ENCODE results near the gene PGAP1. TPM values are rescaled to one million over a fixed set of nuclear protein-coding genes. Genes with fewer than 3 reads are reported as not detected.

Gene PGAP1
- total and polyA plus RNA-seq, 2 of the 8 experiments (the other 6 are each of a cell fraction or from before 2014, with no cell fraction given): 8.3 to 24.1 TPM

DNA sequence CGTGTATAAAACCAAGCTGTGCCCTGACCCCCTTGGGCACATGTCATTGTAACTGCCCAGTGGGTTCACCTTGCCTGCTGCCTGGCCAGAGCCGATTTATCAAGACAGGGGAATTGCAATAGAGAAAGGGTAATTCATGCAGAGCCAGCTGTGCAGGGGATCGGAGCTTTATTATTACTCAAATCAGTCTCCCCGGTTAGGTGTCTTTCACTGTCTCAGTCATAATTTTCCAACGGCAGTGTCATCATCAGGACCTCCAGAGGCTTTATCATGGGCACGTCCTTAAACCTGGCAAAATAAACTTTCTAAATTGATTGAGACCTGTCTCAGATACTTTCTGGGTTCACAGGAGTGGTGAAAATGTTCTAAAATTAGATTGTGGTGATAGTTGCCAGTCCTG is 29.6 kb upstream of the PGAP1 start:
- no peak overlapping the region for H3K4ac ChIP-seq (replicated peaks; ENCODE audit: insufficient read length, low read depth, low read length)
- no peak overlapping the region for H4K5ac ChIP-seq (ENCODE audit: insufficient read length, low read depth, low read length)
- H3K27ac ChIP-seq (ENCODE audit: low read depth, low read length): no peak overlapping the region
- no peaks in the 10 kb centered on the region for H3K79me1 ChIP-seq (ENCODE audit: low read depth, low read length)
- ChIA-PET CTCF (ENCODE audit: partially characterized antibody) (interaction anchor here (0.7 to 1.9 kb wide), 3 partner anchors 14 to 56 kb away, joined by 3 to 6 read pairs (median 3); no protein-coding TSS in a partner anchor), POLR2A (ENCODE audit: partially characterized antibody) (no interaction called here)
- H2BK12ac ChIP-seq (ENCODE audit: low read depth, low read length): no peak overlapping the region
- no peak overlapping the region for H2AK5ac ChIP-seq (ENCODE audit: low read depth, low read length)
- no peak overlapping the region for H2BK5ac ChIP-seq (ENCODE audit: low read depth, low read length)
- no peaks in the 10 kb centered on the region for H3K79me2 ChIP-seq (ENCODE audit: control insufficient read depth in 1 of 2, insufficient read depth in 2 of 2, low read length in 2 of 2)
- no peaks in the 10 kb centered on the region for H3K36me3 ChIP-seq (ENCODE audit: control insufficient read depth in 2 of 4, insufficient read depth in 4 of 4, low read length in 3 of 4)
- no peak overlapping the region for H3K18ac ChIP-seq (ENCODE audit: extremely low read depth, low read length)
- no peak overlapping the region for H4K91ac ChIP-seq (replicated peaks; ENCODE audit: insufficient read length, low read length)
- no peak overlapping the region for H2BK15ac ChIP-seq (ENCODE audit: low read length)
- no peak overlapping the region for H4K8ac ChIP-seq (ENCODE audit: extremely low read depth, insufficient read depth, low read length)
- H3K4me1 ChIP-seq (replicated peaks in 1 of 4; ENCODE audit: control insufficient read depth in 3 of 4, insufficient read depth in 4 of 4, low read length in 3 of 4): peaks cover 2 to 12% (median 7%) of the 10 kb centered on the region in 4 experiments; a peak in 3 of 7 replicates
- H3K14ac ChIP-seq (ENCODE audit: insufficient read length): no peak overlapping the region
- no peak overlapping the region for H2BK20ac ChIP-seq (ENCODE audit: low read length)
- H2AFZ ChIP-seq (ENCODE audit: low read length): no peak overlapping the region
- no peaks in the 10 kb centered on the region for H3K23me2 ChIP-seq (ENCODE audit: low read depth, low read length)
- H3K4me2 ChIP-seq (ENCODE audit: insufficient read depth in 1 of 2, low read depth in 2 of 2, low read length in 2 of 2): no peak overlapping the region
- DNase-seq (ENCODE audit: low read depth in 1 of 2, low spot score in 2 of 2): no peak
- H3K9me3 ChIP-seq (ENCODE audit: insufficient read depth in 2 of 2, low read depth in 1 of 2, low read length in 1 of 2): no peaks in the 10 kb centered on the region
- FAIRE-seq: no peak
- H4K20me1 ChIP-seq (replicated peaks in 1 of 2; ENCODE audit: control insufficient read depth in 1 of 2, insufficient read depth in 2 of 2, low read length in 2 of 2): no peaks in the 10 kb centered on the region
- no peak overlapping the region for H3K9ac ChIP-seq (replicated peaks in 1 of 4; ENCODE audit: extremely low read depth in 1 of 4, low read depth in 3 of 4, low read length in 3 of 4)
- H3K4me3 ChIP-seq (ENCODE audit: extremely low read depth in 1 of 4, insufficient read depth in 2 of 4, low read depth in 3 of 4, low read length in 4 of 4): no peak overlapping the region
- H3K23ac ChIP-seq (ENCODE audit: insufficient read length): no peak overlapping the region
- 54% methylated on average over 6 of the region's 6 CpGs; no CpG with 5 or more reads in 1 of the 2 experiments for WGBS, 2 experiments (ENCODE audit: extremely low coverage in 1 of 2, insufficient coverage in 1 of 2, insufficient read length in 1 of 2, insufficient replicate concordance in 2 of 2, low coverage in 1 of 2, low lambda C conversion rate in 2 of 2, missing lambda C conversion rate in 1 of 2)
- H3K27me3 ChIP-seq (replicated peaks in 1 of 4; ENCODE audit: control insufficient read depth in 3 of 4, extremely low read depth in 1 of 4, insufficient read depth in 3 of 4, low read length in 3 of 4): no peaks in the 10 kb centered on the region
- H3K56ac ChIP-seq (replicated peaks; ENCODE audit: insufficient read length, low read depth, low read length): no peak overlapping the region
- H2BK120ac ChIP-seq (replicated peaks; ENCODE audit: low read depth, low read length): no peak overlapping the region
- no peak for TF ChIP-seq GTF2F1 (IDR thresholded peaks at IDR 0.05; ENCODE audit: borderline replicate concordance, low read depth, low read length)
- no peak for TF ChIP-seq PHF8 (conservative IDR thresholded peaks at IDR 0.05; ENCODE audit: low read depth, low read length)
- no peak for TF ChIP-seq YY1 (IDR thresholded peaks at IDR 0.05; ENCODE audit: low read depth, low read length)
- TF ChIP-seq, protein P1, sequence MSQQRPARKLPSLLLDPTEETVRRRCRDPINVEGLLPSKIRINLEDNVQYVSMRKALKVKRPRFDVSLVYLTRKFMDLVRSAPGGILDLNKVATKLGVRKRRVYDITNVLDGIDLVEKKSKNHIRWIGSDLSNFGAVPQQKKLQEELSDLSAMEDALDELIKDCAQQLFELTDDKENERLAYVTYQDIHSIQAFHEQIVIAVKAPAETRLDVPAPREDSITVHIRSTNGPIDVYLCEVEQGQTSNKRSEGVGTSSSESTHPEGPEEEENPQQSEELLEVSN (IDR thresholded peaks at IDR 0.05): no peak
- no peak for TF ChIP-seq SRF (IDR thresholded peaks at IDR 0.05; ENCODE audit: low read depth, low read length)

All from H1 (cell line).